Sigmoid colon (tissue), 4 donors: ENCODE results near the gene TCF7L1.

Source experiments
- EP300 ChIP-seq, 4 donors: sonication (generic); formaldehyde crosslinking; IDR thresholded peaks; one replicate each; pipeline ENCODE4 v1.6.1; 2017; ENCODE audit warnings: antibody characterized with exemption in 4 of 4
- TF ChIP-seq, protein P1 (sequence below), 4 experiments: fragments of 450-650 bp in 3 of 4; fragments of 200-600 bp in 1 of 4; IDR thresholded peaks; one replicate each; pipeline ENCODE4 v1.5.1; 2016 to 2019; ENCODE audit warnings: antibody characterized with exemption in 4 of 4, mild to moderate bottlenecking in 3 of 4, moderate library complexity in 2 of 4

DNA sequence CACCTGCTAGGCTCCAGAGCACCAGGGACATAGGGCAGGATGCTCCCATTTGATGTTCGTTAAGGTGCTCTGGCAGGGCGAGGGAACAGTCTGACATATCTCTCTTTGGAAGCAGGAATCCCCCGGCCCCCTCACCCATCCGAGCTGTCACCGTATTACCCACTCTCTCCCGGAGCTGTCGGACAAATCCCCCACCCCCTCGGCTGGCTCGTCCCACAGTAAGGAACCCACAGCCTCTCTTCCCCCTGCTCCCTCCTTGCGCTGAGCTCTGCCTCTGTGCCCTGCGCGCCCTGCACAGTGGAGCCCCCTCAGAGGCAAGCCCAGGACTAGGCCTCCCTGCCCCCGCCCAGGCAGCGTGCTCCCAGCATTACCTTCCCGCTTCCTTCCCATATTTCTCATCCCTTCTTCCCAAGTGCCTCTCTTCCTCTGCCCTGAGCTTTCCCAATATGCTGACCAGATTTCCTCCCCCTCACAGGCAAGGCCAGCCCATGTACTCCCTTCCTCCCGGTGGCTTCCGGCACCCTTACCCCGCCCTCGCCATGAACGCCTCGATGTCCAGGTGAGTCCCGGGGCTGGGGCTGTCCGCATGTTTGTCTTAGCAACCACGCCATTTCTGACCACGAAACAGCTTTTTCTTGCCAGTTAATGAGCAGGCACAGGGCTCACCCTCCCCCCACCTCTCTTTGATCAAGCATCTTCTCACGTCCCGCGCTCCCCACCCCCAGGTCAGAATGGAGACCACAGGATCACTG, 170.8 kb downstream of the TCF7L1 start:
- TF ChIP-seq, protein P1, sequence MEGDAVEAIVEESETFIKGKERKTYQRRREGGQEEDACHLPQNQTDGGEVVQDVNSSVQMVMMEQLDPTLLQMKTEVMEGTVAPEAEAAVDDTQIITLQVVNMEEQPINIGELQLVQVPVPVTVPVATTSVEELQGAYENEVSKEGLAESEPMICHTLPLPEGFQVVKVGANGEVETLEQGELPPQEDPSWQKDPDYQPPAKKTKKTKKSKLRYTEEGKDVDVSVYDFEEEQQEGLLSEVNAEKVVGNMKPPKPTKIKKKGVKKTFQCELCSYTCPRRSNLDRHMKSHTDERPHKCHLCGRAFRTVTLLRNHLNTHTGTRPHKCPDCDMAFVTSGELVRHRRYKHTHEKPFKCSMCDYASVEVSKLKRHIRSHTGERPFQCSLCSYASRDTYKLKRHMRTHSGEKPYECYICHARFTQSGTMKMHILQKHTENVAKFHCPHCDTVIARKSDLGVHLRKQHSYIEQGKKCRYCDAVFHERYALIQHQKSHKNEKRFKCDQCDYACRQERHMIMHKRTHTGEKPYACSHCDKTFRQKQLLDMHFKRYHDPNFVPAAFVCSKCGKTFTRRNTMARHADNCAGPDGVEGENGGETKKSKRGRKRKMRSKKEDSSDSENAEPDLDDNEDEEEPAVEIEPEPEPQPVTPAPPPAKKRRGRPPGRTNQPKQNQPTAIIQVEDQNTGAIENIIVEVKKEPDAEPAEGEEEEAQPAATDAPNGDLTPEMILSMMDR (IDR thresholded peaks at IDR 0.05), result no peak
- no peak for TF ChIP-seq EP300 (IDR thresholded peaks at IDR 0.05)
